AG04450 (cell line): Measurements from ENCODE around the gene GNAI2. TPM values are rescaled to one million over a fixed set of nuclear protein-coding genes. Genes with fewer than 3 reads are reported as not detected.
A peak's percentile ranks its signal among the peaks of the same experiment; 100 is the strongest.

ENCODE experiments used
- CTCF ChIA-PET: fragments of 300-600, 350-600 bp; formaldehyde crosslinking; extraction: SDS; loops from one replicate; lab custom pipeline; 2022; ENCODE audit warnings: antibody characterized with exemption, inconsistent platforms; lab: Charles Lee
- POLR2A ChIA-PET: fragments of 350-600 bp; formaldehyde crosslinking; extraction: SDS; loops from one replicate; lab custom pipeline; 2021; ENCODE audit warnings: antibody characterized with exemption, inconsistent platforms; lab: Yijun Ruan, JAX
- DNase-seq: peaks from one replicate; pipeline ENCODE4 v3.0.0-alpha.2; 2011; ENCODE audit warnings: low read depth, low spot score
- H3K27ac ChIP-seq: one replicate; pipeline ENCODE4 v1.5.1; 2012; ENCODE audit warnings: low read depth, low read length, control low read depth
- H3K27me3 ChIP-seq: one replicate; pipeline ENCODE4 v1.6.0; 2012; ENCODE audit warnings: low read length; ENCODE audit not compliant: control insufficient read depth, insufficient read depth
- H3K4me3 ChIP-seq: 2 replicates; pipeline ENCODE4 v1.5.1; 2011; ENCODE audit warnings: mild to moderate bottlenecking, low read depth, low read length, control low read depth
- H3K9me3 ChIP-seq: 2 replicates; pipeline ENCODE4 v1.5.1; 2012; ENCODE audit warnings: low read length; ENCODE audit not compliant: control insufficient read depth, insufficient read depth
- polyA plus RNA-seq: library from polyadenylated mRNA; depleted of rRNA; stranded (reverse); fragments of >200 nt; gene quantifications from 2 replicates; pipeline ENCODE4 v1.2.3, GENCODE V29; 2011
- TF ChIP-seq, protein P1 (sequence below): IDR thresholded peaks from 2 replicates; pipeline ENCODE4 v1.5.1; 2011; ENCODE audit warnings: low read depth, low read length, control low read depth, inconsistent platforms

The GNAI2 gene
- polyA plus RNA-seq, 1 experiment: 603 TPM

DNA sequence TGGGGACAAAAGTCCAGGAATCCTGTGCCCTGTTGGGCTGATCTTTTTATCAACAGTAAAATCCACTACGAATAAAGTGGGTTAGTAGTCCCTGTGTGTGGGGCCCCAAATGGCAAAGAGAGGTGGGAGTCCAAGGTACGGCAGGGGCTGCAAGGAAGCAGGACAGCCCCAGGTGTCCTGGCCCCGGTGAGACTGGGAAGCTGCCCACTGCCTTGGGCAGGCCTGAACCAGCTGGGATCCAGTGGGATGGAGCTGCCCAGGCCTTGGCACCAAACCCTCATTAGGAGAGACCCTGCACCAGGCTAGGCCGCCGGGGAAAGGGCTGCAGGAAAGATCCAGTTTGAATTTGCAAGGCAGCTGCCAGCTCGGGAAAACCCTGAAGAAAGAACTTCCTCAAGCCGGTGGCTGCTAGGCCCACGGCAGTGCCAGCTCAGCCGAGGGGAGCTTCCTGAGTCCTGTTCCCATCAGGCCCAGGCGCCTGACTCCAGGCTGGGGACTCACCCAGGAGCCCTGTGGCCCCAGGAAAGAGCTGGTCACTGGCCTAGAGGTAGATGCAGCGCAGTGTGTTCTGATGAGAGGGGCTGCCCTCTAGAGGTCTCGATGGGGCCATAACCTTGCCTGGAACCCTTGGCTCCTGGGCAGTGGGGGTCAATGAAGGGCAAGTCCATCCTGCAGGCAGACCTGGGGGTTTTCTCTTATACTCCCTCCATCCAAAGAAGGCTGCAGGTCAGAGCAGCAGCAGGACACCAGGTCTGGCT lies 14.4 kb upstream of the GNAI2 start:
- ChIA-PET POLR2A (interaction anchor here (0.6 kb wide), 2 partner anchors 80 to 104 kb away, joined by 4 read pairs; no protein-coding TSS in a partner anchor), CTCF (interaction anchor here (0.9 to 15.6 kb wide), 3 partner anchors 25 to 101 kb away, joined by 3 to 324 read pairs (median 3); partner anchors contain the start of gene GNAT1)
- Histone ChIP-seq H3K27ac (no peak overlapping the region), H3K9me3 (no peaks in the 10 kb centered on the region), H3K27me3 (peaks cover 14% of the 10 kb centered on the region), H3K4me3 (no peak overlapping the region)
- no peak for DNase-seq
- TF ChIP-seq, protein P1, sequence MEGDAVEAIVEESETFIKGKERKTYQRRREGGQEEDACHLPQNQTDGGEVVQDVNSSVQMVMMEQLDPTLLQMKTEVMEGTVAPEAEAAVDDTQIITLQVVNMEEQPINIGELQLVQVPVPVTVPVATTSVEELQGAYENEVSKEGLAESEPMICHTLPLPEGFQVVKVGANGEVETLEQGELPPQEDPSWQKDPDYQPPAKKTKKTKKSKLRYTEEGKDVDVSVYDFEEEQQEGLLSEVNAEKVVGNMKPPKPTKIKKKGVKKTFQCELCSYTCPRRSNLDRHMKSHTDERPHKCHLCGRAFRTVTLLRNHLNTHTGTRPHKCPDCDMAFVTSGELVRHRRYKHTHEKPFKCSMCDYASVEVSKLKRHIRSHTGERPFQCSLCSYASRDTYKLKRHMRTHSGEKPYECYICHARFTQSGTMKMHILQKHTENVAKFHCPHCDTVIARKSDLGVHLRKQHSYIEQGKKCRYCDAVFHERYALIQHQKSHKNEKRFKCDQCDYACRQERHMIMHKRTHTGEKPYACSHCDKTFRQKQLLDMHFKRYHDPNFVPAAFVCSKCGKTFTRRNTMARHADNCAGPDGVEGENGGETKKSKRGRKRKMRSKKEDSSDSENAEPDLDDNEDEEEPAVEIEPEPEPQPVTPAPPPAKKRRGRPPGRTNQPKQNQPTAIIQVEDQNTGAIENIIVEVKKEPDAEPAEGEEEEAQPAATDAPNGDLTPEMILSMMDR: no peak

DNA sequence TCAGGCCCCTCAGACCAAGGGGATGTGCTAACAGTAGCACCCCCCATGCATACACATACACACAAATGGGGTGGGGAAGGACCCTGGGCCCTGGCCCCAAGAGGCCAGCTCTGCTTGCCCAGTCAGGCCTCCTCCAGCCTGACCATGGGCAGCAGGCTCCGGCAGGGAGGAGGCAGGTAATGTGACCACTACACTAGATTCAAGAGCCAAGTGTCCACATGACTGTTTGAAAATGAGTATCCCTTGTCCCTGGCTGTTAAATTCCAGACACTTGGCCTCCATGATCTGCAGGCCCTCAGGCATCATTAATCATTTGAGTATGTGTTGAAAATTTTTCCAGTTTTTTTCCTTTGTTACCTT lies 13.9 kb upstream of the GNAI2 start:
- Histone ChIP-seq H3K4me3 (no peak overlapping the region), H3K27ac (no peak overlapping the region), H3K9me3 (no peaks in the 10 kb centered on the region; the same call in 1 of the 2 replicates), H3K27me3 (peaks cover 12% of the 10 kb centered on the region)
- ChIA-PET POLR2A (interaction anchor here (0.6 kb wide), 1 partner anchor 79 kb away, joined by 4 read pairs; no protein-coding TSS in a partner anchor), CTCF (interaction anchor here (0.9 to 15.6 kb wide), 2 partner anchors 30 to 101 kb away, joined by 3 to 324 read pairs; partner anchors contain the start of gene GNAT1)
- TF ChIP-seq, protein P1: no peak
- no peak for DNase-seq

DNA sequence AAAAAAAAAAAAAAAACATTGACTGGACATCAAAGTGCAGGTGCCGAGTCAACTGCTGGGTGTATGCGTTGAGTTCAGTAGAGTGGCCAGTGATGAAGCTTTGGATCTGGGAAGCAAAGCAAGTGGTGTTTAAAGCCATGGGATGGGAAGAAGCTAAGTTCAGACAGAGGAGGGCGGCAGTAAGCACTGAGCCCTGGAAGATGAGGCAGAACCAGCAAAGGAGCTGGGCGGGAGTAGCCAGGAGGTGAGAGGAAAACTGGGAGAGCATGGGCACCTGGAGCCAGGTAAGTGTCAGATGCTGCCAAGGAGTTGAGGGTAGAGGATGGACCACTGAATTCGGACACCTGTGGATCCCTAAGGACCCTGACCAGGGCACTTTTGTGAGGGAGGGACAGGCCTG lies 11.4 kb upstream of the GNAI2 start:
- H3K27ac ChIP-seq: no peak overlapping the region
- DNase-seq: no peak
- CTCF ChIA-PET: interaction anchor here (1.0 to 15.6 kb wide), 5 partner anchors 12 to 35 kb away, joined by 4 to 324 read pairs (median 9); partner anchors contain the start of gene GNAT1
- TF ChIP-seq, protein P1: no peak
- H3K9me3 ChIP-seq: no peaks in the 10 kb centered on the region; the same call in 1 of the 2 replicates
- POLR2A ChIA-PET: no interaction called here
- peaks cover 10% of the 10 kb centered on the region for H3K27me3 ChIP-seq
- no peak overlapping the region for H3K4me3 ChIP-seq

DNA sequence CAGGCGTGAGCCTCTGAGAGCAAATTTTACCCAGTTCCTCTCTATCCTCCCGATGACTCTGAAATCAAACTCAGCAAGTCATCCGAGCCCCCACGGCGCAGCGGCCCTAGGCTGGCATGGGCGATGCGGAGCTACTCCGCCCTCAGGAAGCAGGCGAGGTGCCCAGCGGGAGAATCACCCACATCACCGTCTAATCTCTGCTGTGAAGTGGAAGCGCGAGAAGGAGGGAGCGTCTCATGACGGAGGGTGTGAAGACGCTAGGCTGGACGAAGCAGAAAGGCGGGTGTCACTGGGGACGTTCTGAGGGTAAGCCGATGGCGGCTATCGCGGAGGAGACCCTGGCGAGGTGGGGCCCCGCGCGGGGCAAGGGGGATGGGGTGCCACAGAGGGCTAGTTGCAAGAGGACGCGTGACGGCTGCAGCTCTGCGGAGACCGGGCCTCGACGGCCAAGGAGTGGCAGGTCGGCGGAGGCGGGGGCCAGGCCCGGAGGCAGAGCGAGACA lies 9.1 kb upstream of the GNAI2 start:
- ChIA-PET CTCF (interaction anchor here (0.5 to 15.6 kb wide), 31 partner anchors 8 to 1908 kb away, joined by 3 to 324 read pairs (median 6); partner anchors contain the start of genes GNAI2, GNAT1 and SLC38A3), POLR2A (interaction anchor here (0.6 to 1.7 kb wide), 9 partner anchors 9 to 123 kb away, joined by 3 to 8 read pairs (median 4); partner anchors contain the start of gene GNAI2)
- Histone ChIP-seq H3K9me3 (no peaks in the 10 kb centered on the region; the same call in 1 of the 2 replicates), H3K27ac (no peak overlapping the region), H3K4me3 (peak overlapping the region; percentile 60), H3K27me3 (peaks cover 10% of the 10 kb centered on the region)
- TF ChIP-seq, protein P1: no peak
- no peak for DNase-seq
